Endothelial cell of umbilical vein (primary cell): ENCODE data around the gene FOXJ3. TPM values are rescaled to one million over a fixed set of nuclear protein-coding genes. Genes with fewer than 3 reads are reported as not detected.

Source experiments
- BruUV-seq: library from RNA; stranded (reverse); fragments of 400-500 nt; replicated peaks from 2 replicates; lab custom pipeline; 2021; lab: Mats Ljungman, UMichigan
- CTCF ChIA-PET: fragments of 300-600, 350-600 bp; sonication (Branson Sonifier 250); formaldehyde crosslinking; loops from one replicate; lab custom pipeline; 2021; ENCODE audit warnings: antibody characterized with exemption, inconsistent platforms; lab: Charles Lee
- POLR2A ChIA-PET: fragments of 300-600, 350-600 bp; sonication (Branson Sonifier 250); formaldehyde crosslinking; loops from one replicate; lab custom pipeline; 2021; ENCODE audit warnings: antibody characterized with exemption, inconsistent platforms; lab: Charles Lee
- DNase-seq: peaks from one replicate; pipeline ENCODE4 v3.0.0-alpha.2; 2011; ENCODE audit warnings: low read depth, low spot score
- FAIRE-seq: peaks from 2 replicates; lab custom pipeline; 2011; peaks lifted over from hg19 to GRCh38; lab: Jason Lieb, UNC
- H2AFZ ChIP-seq: 2 replicates; pipeline ENCODE4 v1.6.0; 2012; ENCODE audit warnings: low read depth, low read length, control low read depth, inconsistent platforms
- H3K27ac ChIP-seq: 2 replicates; pipeline ENCODE4 v1.5.1; 2011; ENCODE audit warnings: low read depth, mild to moderate bottlenecking, control low read depth, low read length, moderate library complexity; ENCODE audit not compliant: insufficient read depth
- H3K27me3 ChIP-seq, 2 experiments: 2 replicates each; pipeline versions ENCODE4 v1.6.0 to v1.6.1; 2011; ENCODE audit warnings: low read length in 2 of 2, mixed read lengths in 1 of 2; ENCODE audit not compliant: control insufficient read depth in 2 of 2, insufficient read depth in 2 of 2
- H3K36me3 ChIP-seq, 2 experiments: 2 replicates in 1 of 2; 3 replicates in 1 of 2; pipeline ENCODE4 v1.5.1; 2011; ENCODE audit warnings: low read length in 2 of 2, mild to moderate bottlenecking in 1 of 2, moderate library complexity in 1 of 2; ENCODE audit not compliant: control insufficient read depth in 2 of 2, insufficient read depth in 2 of 2; ENCODE audit errors: extremely low read depth in 1 of 2
- H3K4me1 ChIP-seq: 3 replicates; pipeline ENCODE4 v1.5.1; 2011; ENCODE audit warnings: mild to moderate bottlenecking, low read length; ENCODE audit not compliant: control insufficient read depth, insufficient read depth; ENCODE audit errors: extremely low read depth
- H3K4me2 ChIP-seq: 2 replicates; pipeline ENCODE4 v1.6.1; 2011; ENCODE audit warnings: low read length, control low read depth, mixed read lengths; ENCODE audit not compliant: insufficient read depth
- H3K4me3 ChIP-seq, 3 experiments: fragments of 200-600 bp in 1 of 3; sonication (generic), shearing (Covaris generic) in 1 of 3; replicated peaks in 1 of 3; 2 replicates each; pipeline ENCODE4 v1.5.1; 2011 to 2016; ENCODE audit warnings: control low read depth in 3 of 3, low read length in 3 of 3, mild to moderate bottlenecking in 2 of 3, inconsistent platforms in 1 of 3, low read depth in 1 of 3, moderate library complexity in 1 of 3; ENCODE audit not compliant: insufficient read depth in 1 of 3
- H3K79me2 ChIP-seq: 2 replicates; pipeline ENCODE4 v1.6.0; 2012; ENCODE audit warnings: low read length, inconsistent platforms; ENCODE audit not compliant: control insufficient read depth, insufficient read depth
- H3K9ac ChIP-seq: replicated peaks from 2 replicates; pipeline ENCODE3; 2011; ENCODE audit warnings: low read length, control low read depth; ENCODE audit not compliant: insufficient read depth; ENCODE audit errors: extremely low read depth
- H3K9me1 ChIP-seq: replicated peaks from 3 replicates; pipeline ENCODE4 v1.6.0; 2011; ENCODE audit warnings: mild to moderate bottlenecking, low read length; ENCODE audit not compliant: control insufficient read depth, insufficient read depth; ENCODE audit errors: extremely low read depth
- H3K9me3 ChIP-seq: replicated peaks from 2 replicates; pipeline ENCODE4 v1.5.1; 2012; ENCODE audit warnings: low read length, inconsistent platforms; ENCODE audit not compliant: control insufficient read depth, insufficient read depth
- H4K20me1 ChIP-seq: replicated peaks from 2 replicates; pipeline ENCODE3; 2011; ENCODE audit warnings: mild to moderate bottlenecking, low read length; ENCODE audit not compliant: control insufficient read depth, insufficient read depth; ENCODE audit errors: extremely low read depth
- CTCF ChIP-seq, 2 donors: IDR thresholded peaks; 1 replicate in 1 of 2; 2 replicates in 1 of 2; pipeline ENCODE4 v1.5.1; 2011; ENCODE audit warnings: low read length in 2 of 2, mild to moderate bottlenecking in 2 of 2, moderate library complexity in 2 of 2, control low read depth in 1 of 2, inconsistent platforms in 1 of 2, low read depth in 1 of 2; ENCODE audit not compliant: insufficient read depth in 1 of 2; ENCODE audit errors: extremely low read depth in 1 of 2
- EZH2 ChIP-seq: IDR thresholded peaks from 2 replicates; pipeline ENCODE4 v1.6.1; 2012; ENCODE audit warnings: borderline replicate concordance, low read depth, mild to moderate bottlenecking, moderate library complexity, low read length, inconsistent platforms; ENCODE audit not compliant: severe bottlenecking
- FOS ChIP-seq: IDR thresholded peaks from 2 replicates; pipeline ENCODE4 v1.6.1; 2011; ENCODE audit warnings: mild to moderate bottlenecking, low read length, moderate library complexity, borderline replicate concordance; ENCODE audit not compliant: insufficient read depth
- GATA2 ChIP-seq: IDR thresholded peaks from 2 replicates; pipeline ENCODE4 v1.7.0; 2011; ENCODE audit warnings: low read depth, mild to moderate bottlenecking, moderate library complexity, mixed read lengths, low read length; ENCODE audit not compliant: insufficient read length, insufficient read depth
- JUN ChIP-seq: IDR thresholded peaks from 2 replicates; pipeline ENCODE4 v1.6.1; 2011; ENCODE audit warnings: borderline replicate concordance, low read depth; ENCODE audit not compliant: insufficient read length, insufficient read depth
- MAX ChIP-seq: IDR thresholded peaks from 2 replicates; pipeline ENCODE4 v1.6.1; 2011; ENCODE audit not compliant: insufficient read depth, insufficient read length
- MYC ChIP-seq: IDR thresholded peaks from one replicate; pipeline ENCODE4 v1.6.1; 2011; ENCODE audit warnings: mild to moderate bottlenecking, low read depth, low read length
- POLR2A ChIP-seq: IDR thresholded peaks from 2 replicates; pipeline ENCODE4 v1.6.1; 2012; ENCODE audit warnings: low read depth, mild to moderate bottlenecking, control low read depth, low read length
- POLR2AphosphoS5 ChIP-seq: IDR thresholded peaks from 2 replicates; pipeline ENCODE4 v1.6.1; 2012; ENCODE audit warnings: low read depth, mild to moderate bottlenecking, control low read depth, low read length, moderate library complexity; ENCODE audit not compliant: insufficient read depth
- dilution Hi-C: fragments of 300-500 bp; cut with MboI; formaldehyde crosslinking; loops from one replicate; pipeline ENCODE4 v1.15.0; 2019; ENCODE audit warnings: low sequenced_read_pairs; ENCODE audit not compliant: extremely low pct_ligation_motif_present
- intact Hi-C: fragments of 100-400 bp; cut with micrococcal nuclease; formaldehyde crosslinking; loops from one replicate; pipeline ENCODE4 v1.10.0; 2022
- polyA plus RNA-seq, 4 experiments: library from polyadenylated mRNA; depleted of rRNA in 3 of 4; stranded (reverse) in 3 of 4; unstranded in 1 of 4; fragments of >200 nt; gene quantifications; 2 replicates each; pipeline versions ENCODE4 v1.2.1 to v1.2.3, GENCODE V29; 2011 to 2012; ENCODE audit warnings: missing spikeins in 1 of 4
- total RNA-seq: library from RNA; stranded (reverse); gene quantifications from 2 replicates; pipeline ENCODE4 v1.2.3, GENCODE V29; 2021

Gene FOXJ3
- total and polyA plus RNA-seq, 2 donors (not counting 3 experiments of a cell fraction or from before 2014, with no cell fraction given) = 34.7 to 38.8 TPM

GRCh38 chr1:42186152-42186551 lies 148.9 kb downstream of the FOXJ3 start:
- no peaks in the 10 kb centered on the region for H3K9me3 ChIP-seq
- peaks cover 29% of the 10 kb centered on the region for H3K4me1 ChIP-seq
- intact Hi-C loops = no loop called here
- H4K20me1 ChIP-seq = no peaks in the 10 kb centered on the region
- FAIRE-seq = peak; percentile 82
- CTCF ChIA-PET = interaction anchor here (1.1 to 5.0 kb wide), 2 partner anchors 13 to 25 kb away, joined by 4 to 38 read pairs; no protein-coding TSS in a partner anchor
- H3K9ac ChIP-seq = no peak overlapping the region
- H3K27ac ChIP-seq = peak overlapping the region; percentile 52
- H2AFZ ChIP-seq = no peak overlapping the region
- no peaks in the 10 kb centered on the region for H3K79me2 ChIP-seq
- peak overlapping the region; percentile 22 for H3K4me2 ChIP-seq
- peak; percentile 77 for DNase-seq
- H3K9me1 ChIP-seq = no peaks in the 10 kb centered on the region
- no peak overlapping the region for H3K4me3 ChIP-seq
- TF ChIP-seq FOS (peak; percentile 71), CTCF (IDR thresholded peaks at IDR 0.05; ENCODE audit: extremely low read depth in 1 of 2, insufficient read depth in 1 of 2, low read depth in 1 of 2, low read length in 2 of 2) (no peak), EZH2 (no peak), JUN (peak; percentile 25), MAX (no peak), GATA2 (no peak), POLR2AphosphoS5 (no peak), MYC (no peak), POLR2A (no peak)
- POLR2A ChIA-PET = no interaction called here
- no TSS peak for BruUV-seq
- no peaks in the 10 kb centered on the region for H3K27me3 ChIP-seq
- H3K36me3 ChIP-seq = peaks cover 2 to 3% of the 10 kb centered on the region in 2 experiments
- dilution Hi-C loops = no loop called here
